Natural killer cell (primary cell): ENCODE data around the gene KRTAP11-1. TPM values are rescaled to one million over a fixed set of nuclear protein-coding genes. Genes with fewer than 3 reads are reported as not detected.

Source experiments
- ATAC-seq, 3 donors: fragments of 150-1000 bp in 2 of 3; fragments of 200-7000 bp in 1 of 3; cut with Tn5 transposase; 1 replicate in 1 of 3; 2 replicates in 2 of 3; pipeline ENCODE4 v1.10.0; 2021; ENCODE audit warnings: mild to moderate bottlenecking in 2 of 3, moderate library complexity in 2 of 3
- DNase-seq, 2 donors: peaks; one replicate each; pipeline versions ENCODE4 v3.0.0 to v3.0.0-alpha.2; 2013 to 2021; ENCODE audit warnings: mixed read lengths in 1 of 2
- H3K27ac ChIP-seq: one replicate; pipeline ENCODE4 v1.5.1; 2013; ENCODE audit warnings: mild to moderate bottlenecking, low read length
- H3K27me3 ChIP-seq: one replicate; pipeline ENCODE4 v1.6.1; 2013; ENCODE audit warnings: low read length; ENCODE audit not compliant: control insufficient read depth, insufficient read depth
- H3K36me3 ChIP-seq: one replicate; pipeline ENCODE4 v1.6.1; 2013; ENCODE audit warnings: low read length; ENCODE audit not compliant: control insufficient read depth, insufficient read depth
- H3K4me1 ChIP-seq: one replicate; pipeline ENCODE4 v1.6.1; 2013; ENCODE audit warnings: low read length; ENCODE audit not compliant: control insufficient read depth, insufficient read depth
- H3K4me3 ChIP-seq: one replicate; pipeline ENCODE4 v1.5.1; 2013; ENCODE audit warnings: low read length
- H3K9me3 ChIP-seq: one replicate; pipeline ENCODE4 v1.6.1; 2013; ENCODE audit warnings: low read length; ENCODE audit not compliant: control insufficient read depth, insufficient read depth
- H3K27ac Mint-ChIP-seq, 2 donors: one replicate each; pipeline ENCODE4 v1.8.0; 2022; ENCODE audit warnings: mild to moderate bottlenecking in 2 of 2, mixed read lengths in 2 of 2, moderate library complexity in 1 of 2
- H3K27me3 Mint-ChIP-seq, 2 donors: one replicate each; pipeline ENCODE4 v1.8.0; 2022; ENCODE audit warnings: low read depth in 2 of 2, mixed read lengths in 2 of 2
- H3K36me3 Mint-ChIP-seq: one replicate; pipeline ENCODE4 v1.8.0; 2022; ENCODE audit warnings: mixed read lengths
- H3K4me1 Mint-ChIP-seq, 2 donors: one replicate each; pipeline ENCODE4 v1.8.0; 2022; ENCODE audit warnings: mixed read lengths in 2 of 2
- H3K4me3 Mint-ChIP-seq: one replicate; pipeline ENCODE4 v1.8.0; 2022; ENCODE audit warnings: mild to moderate bottlenecking, moderate library complexity, mixed read lengths
- H3K9me3 Mint-ChIP-seq, 2 donors: one replicate each; pipeline ENCODE4 v1.8.0; 2022; ENCODE audit warnings: mixed read lengths in 2 of 2
- WGBS: methylation state at CpG from one replicate; pipeline ENCODE4 v1.1.7; 2013; ENCODE audit warnings: missing lambda C conversion rate; ENCODE audit not compliant: insufficient coverage; 5-methylcytosine and 5-hydroxymethylcytosine counted together
- intact Hi-C: fragments of 100-400 bp; cut with micrococcal nuclease; formaldehyde crosslinking; loops from one replicate; pipeline ENCODE4 v1.14.2; 2022
- total RNA-seq, 4 donors: library from RNA; stranded (reverse); fragments of 120-200 nt in 1 of 4; gene quantifications; one replicate each; pipeline versions ENCODE4 v1.2.3 to v1.2.4, GENCODE V29; 2013 to 2022
- TF ChIP-seq, protein P1 (sequence below): fragments of 200-600 bp; IDR thresholded peaks from one replicate; pipeline ENCODE4 v1.8.0; 2022; ENCODE audit warnings: antibody characterized with exemption

The KRTAP11-1 gene, protein sequence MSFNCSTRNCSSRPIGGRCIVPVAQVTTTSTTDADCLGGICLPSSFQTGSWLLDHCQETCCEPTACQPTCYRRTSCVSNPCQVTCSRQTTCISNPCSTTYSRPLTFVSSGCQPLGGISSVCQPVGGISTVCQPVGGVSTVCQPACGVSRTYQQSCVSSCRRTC
- not detected for total RNA-seq
- not detected for total RNA-seq (2013)

DNA sequence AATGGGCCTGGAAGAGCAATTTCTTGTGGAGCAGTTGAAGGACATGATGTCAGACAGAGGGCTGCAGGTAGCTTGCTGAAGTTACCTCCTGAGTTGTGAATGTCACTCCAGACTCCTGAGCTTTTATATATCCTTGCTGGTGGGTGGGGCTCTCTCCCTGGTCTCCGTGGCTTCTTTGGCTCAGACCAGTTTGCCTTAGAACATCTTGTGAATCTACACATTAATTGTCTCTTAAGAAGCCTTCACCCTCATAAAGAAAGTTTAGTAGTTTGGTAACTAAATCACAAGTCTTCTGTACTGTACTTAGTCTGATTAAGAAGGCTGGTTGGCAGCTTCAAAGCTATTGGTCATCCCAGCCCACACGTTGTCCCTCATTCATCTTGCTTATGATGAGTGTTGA is at the start of gene KRTAP11-1:
Gene KRTAP11-1 (minus strand): TSS at position 101 of the 400 bp plus-strand sequence. CDS start 56 bp downstream, at position 45.
- 83% methylated on average over 1 of the region's 2 CpGs for WGBS

DNA sequence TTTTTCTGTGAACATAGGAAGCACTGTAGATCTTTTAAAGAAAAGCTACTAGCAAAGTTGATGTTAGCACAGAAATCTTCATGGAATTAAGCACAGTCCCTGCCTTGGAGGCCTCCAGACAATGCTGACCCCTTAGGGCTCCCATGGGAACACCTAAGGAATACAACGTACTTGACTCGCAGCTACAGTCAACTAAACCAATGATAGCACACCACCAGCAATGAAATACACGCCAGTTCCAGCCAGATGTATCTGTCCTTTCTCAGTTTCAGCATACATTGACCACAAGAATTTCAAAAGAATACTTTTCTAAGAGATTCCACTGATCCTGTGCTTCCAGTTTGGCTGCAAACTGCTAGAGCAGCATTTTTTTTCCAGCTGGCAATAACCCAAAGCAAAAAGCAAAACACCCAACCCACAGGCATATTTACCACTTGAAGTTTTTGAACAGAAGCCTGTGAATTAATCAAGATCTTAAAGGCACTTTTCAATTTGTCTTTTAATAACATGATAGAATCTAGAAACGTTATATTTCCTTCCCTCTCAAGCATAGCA is 42.8 kb upstream of the KRTAP11-1 start:
- Histone ChIP-seq H3K4me3 (no peak overlapping the region), H3K27ac (no peak overlapping the region), H3K9me3 (no peaks in the 10 kb centered on the region), H3K4me1 (no peaks in the 10 kb centered on the region), H3K27me3 (no peaks in the 10 kb centered on the region), H3K36me3 (no peaks in the 10 kb centered on the region)
- WGBS: 77% methylated on average over 3 of the region's 4 CpGs
- H3K27me3 Mint-ChIP-seq: no peaks in the 10 kb centered on the region
- no peaks in the 10 kb centered on the region for H3K4me1 Mint-ChIP-seq
- H3K36me3 Mint-ChIP-seq: no peaks in the 10 kb centered on the region
- H3K9me3 Mint-ChIP-seq: peaks cover 5 to 14% of the 10 kb centered on the region in 2 donors
- intact Hi-C loops: no loop called here
- TF ChIP-seq, protein P1, sequence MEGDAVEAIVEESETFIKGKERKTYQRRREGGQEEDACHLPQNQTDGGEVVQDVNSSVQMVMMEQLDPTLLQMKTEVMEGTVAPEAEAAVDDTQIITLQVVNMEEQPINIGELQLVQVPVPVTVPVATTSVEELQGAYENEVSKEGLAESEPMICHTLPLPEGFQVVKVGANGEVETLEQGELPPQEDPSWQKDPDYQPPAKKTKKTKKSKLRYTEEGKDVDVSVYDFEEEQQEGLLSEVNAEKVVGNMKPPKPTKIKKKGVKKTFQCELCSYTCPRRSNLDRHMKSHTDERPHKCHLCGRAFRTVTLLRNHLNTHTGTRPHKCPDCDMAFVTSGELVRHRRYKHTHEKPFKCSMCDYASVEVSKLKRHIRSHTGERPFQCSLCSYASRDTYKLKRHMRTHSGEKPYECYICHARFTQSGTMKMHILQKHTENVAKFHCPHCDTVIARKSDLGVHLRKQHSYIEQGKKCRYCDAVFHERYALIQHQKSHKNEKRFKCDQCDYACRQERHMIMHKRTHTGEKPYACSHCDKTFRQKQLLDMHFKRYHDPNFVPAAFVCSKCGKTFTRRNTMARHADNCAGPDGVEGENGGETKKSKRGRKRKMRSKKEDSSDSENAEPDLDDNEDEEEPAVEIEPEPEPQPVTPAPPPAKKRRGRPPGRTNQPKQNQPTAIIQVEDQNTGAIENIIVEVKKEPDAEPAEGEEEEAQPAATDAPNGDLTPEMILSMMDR: no peak
- ATAC-seq (no peak), DNase-seq (no peak)
- H3K4me3 Mint-ChIP-seq: no peak overlapping the region
- H3K27ac Mint-ChIP-seq: no peak overlapping the region

More for the DNA sequence above, at the start of gene KRTAP11-1:
- Histone ChIP-seq H3K9me3 (no peaks in the 10 kb centered on the region), H3K4me1 (no peaks in the 10 kb centered on the region), H3K4me3 (no peak within 1 kb of the TSS), H3K27ac (no peak within 1 kb of the TSS), H3K36me3 (no peaks in the 10 kb centered on the region), H3K27me3 (no peaks in the 10 kb centered on the region)
- TF ChIP-seq, protein P1: no peak
- ATAC-seq (no peak), DNase-seq (no peak)
- Mint-ChIP-seq H3K27me3 (no peaks in the 10 kb centered on the region), H3K9me3 (peaks cover 0 to 2% of the 10 kb centered on the region in 2 donors), H3K4me3 (no peak within 1 kb of the TSS), H3K27ac (no peak within 1 kb of the TSS), H3K4me1 (no peaks in the 10 kb centered on the region), H3K36me3 (no peaks in the 10 kb centered on the region)
- intact Hi-C loops: no loop called here

DNA sequence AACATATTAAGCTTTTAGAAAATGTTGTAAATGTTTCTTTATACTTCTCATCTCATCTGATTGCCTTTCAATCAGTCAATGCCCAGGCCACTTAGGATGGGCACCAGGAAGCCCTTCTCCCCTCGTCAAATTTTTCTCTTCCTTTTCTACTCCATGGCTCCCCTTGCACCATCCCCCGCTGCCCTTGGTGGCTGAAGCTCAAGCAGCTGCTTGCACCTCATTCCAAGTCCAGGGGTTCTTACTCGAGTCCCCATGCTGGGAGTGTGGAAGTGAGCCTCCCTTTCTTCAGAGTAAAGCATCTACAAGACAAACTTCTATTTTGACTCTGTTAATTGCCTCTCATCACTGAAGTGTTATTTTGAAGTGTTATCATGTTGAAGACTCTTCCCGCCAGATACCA is 39.7 kb upstream of the KRTAP11-1 start:
- TF ChIP-seq, protein P1: no peak
- H3K4me1 Mint-ChIP-seq: no peaks in the 10 kb centered on the region
- 72% methylated on average over 3 of the region's 4 CpGs for WGBS

DNA sequence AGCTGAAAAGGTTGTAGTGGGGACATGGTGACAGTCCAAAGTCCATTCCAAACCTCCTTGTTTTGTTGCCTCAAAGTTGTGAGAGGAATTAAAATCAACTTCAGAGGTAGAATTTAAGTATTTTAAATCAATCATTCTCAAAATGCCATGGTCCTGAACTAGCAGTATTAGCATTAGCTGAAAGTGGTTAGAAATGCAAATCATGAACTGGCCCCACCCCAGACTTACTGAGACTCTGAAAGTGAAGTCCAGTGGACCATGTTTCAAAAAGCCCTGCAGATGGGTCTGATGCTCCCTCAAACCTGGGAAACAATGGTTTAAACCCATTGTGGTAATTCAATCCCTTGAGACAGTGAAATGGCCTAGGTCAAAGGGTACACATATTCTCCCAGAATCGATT is 36.2 kb upstream of the KRTAP11-1 start:
- H3K4me1 ChIP-seq: no peaks in the 10 kb centered on the region
- Mint-ChIP-seq H3K9me3 (peaks cover 0 to 2% of the 10 kb centered on the region in 2 donors), H3K27me3 (peaks cover 0 to 3% of the 10 kb centered on the region in 2 donors), H3K4me1 (no peaks in the 10 kb centered on the region), H3K27ac (no peak overlapping the region), H3K36me3 (no peaks in the 10 kb centered on the region), H3K4me3 (no peak overlapping the region)
- H3K27me3 ChIP-seq: no peaks in the 10 kb centered on the region
- intact Hi-C loops: no loop called here
- no peak overlapping the region for H3K4me3 ChIP-seq
- DNase-seq (no peak), ATAC-seq (no peak)
- no peaks in the 10 kb centered on the region for H3K36me3 ChIP-seq
- TF ChIP-seq, protein P1: no peak
- no peak overlapping the region for H3K27ac ChIP-seq
- WGBS: 85% methylated on average over 1 of the region's 1 CpG
- no peaks in the 10 kb centered on the region for H3K9me3 ChIP-seq

More for the DNA sequence above, 39.7 kb upstream of the KRTAP11-1 start:
- H3K4me3 Mint-ChIP-seq: no peak overlapping the region
- H3K27me3 ChIP-seq: no peaks in the 10 kb centered on the region
- no peak for ATAC-seq
- H3K27ac ChIP-seq: no peak overlapping the region
- H3K27me3 Mint-ChIP-seq: no peaks in the 10 kb centered on the region
- H3K36me3 ChIP-seq: no peaks in the 10 kb centered on the region
- no peaks in the 10 kb centered on the region for H3K9me3 ChIP-seq
- H3K27ac Mint-ChIP-seq: no peak overlapping the region
- H3K9me3 Mint-ChIP-seq: peaks cover 0 to 6% of the 10 kb centered on the region in 2 donors
- intact Hi-C loops: no loop called here
- H3K4me3 ChIP-seq: no peak overlapping the region
- no peaks in the 10 kb centered on the region for H3K36me3 Mint-ChIP-seq
- no peak for DNase-seq
- H3K4me1 ChIP-seq: no peaks in the 10 kb centered on the region
